HepG2 (cell line): ENCODE measurements around the gene OR5A2. TPM values are rescaled to one million over a fixed set of nuclear protein-coding genes. Genes with fewer than 3 reads are reported as not detected.

Experiments
- ATAC-seq: fragments of 200-7000 bp; cut with Tn5 transposase; 3 replicates; pipeline ENCODE4 v1.9.1; 2020; ENCODE audit warnings: mild to moderate bottlenecking, moderate library complexity
- BruUV-seq: library from RNA; stranded (reverse); fragments of 400-500 nt; replicated peaks from 2 replicates; lab custom pipeline; 2021; lab: Mats Ljungman, UMichigan
- CTCF ChIA-PET: fragments of 300-600 bp; formaldehyde crosslinking; extraction: SDS; loops from one replicate; lab custom pipeline; 2021; ENCODE audit warnings: low total read pairs, inconsistent platforms, low intra/inter-chr PET ratio; lab: Yijun Ruan, JAX
- POLR2A ChIA-PET: fragments of 350-600 bp; sonication (Branson Sonifier 250); formaldehyde crosslinking; loops from one replicate; lab custom pipeline; 2020; ENCODE audit warnings: antibody characterized with exemption, inconsistent platforms; lab: Yijun Ruan, JAX
- DNase-seq: peaks from one replicate; pipeline ENCODE4 v3.0.0-alpha.2; 2015; ENCODE audit warnings: low spot score
- FAIRE-seq: peaks from 3 replicates; lab custom pipeline; 2011; peaks lifted over from hg19 to GRCh38; lab: Jason Lieb, UNC
- H2AFZ ChIP-seq: one replicate; pipeline ENCODE4 v1.6.1; 2011; ENCODE audit warnings: low read length, inconsistent platforms
- H3K27ac ChIP-seq: fragments of 300-600 bp; 3 replicates; pipeline ENCODE4 v1.8.0; 2011; ENCODE audit warnings: mixed run types, mild to moderate bottlenecking, mixed read lengths, low read length, inconsistent platforms; ENCODE audit not compliant: insufficient read depth; ENCODE audit errors: extremely low read length
- H3K27me3 ChIP-seq, 2 experiments: fragments of 200-600 bp in 1 of 2; 2 replicates in 1 of 2; 3 replicates in 1 of 2; pipeline versions ENCODE4 v1.6.0 to v1.8.0; 2011; ENCODE audit warnings: low read length in 2 of 2, mild to moderate bottlenecking in 2 of 2, moderate library complexity in 2 of 2, inconsistent platforms in 1 of 2; ENCODE audit not compliant: insufficient read depth in 2 of 2, control insufficient read depth in 1 of 2
- H3K36me3 ChIP-seq, 2 experiments: fragments of 200-600 bp in 1 of 2; replicated peaks in 1 of 2; 2 replicates in 1 of 2; 3 replicates in 1 of 2; pipeline versions ENCODE4 v1.5.1 to v1.8.0; 2011; ENCODE audit warnings: low read length in 2 of 2, inconsistent platforms in 1 of 2; ENCODE audit not compliant: insufficient read depth in 2 of 2, control insufficient read depth in 1 of 2
- H3K4me1 ChIP-seq: 2 replicates; pipeline ENCODE4 v1.5.1; 2012; ENCODE audit warnings: low read length, inconsistent platforms; ENCODE audit not compliant: insufficient read depth
- H3K4me2 ChIP-seq: 2 replicates; pipeline ENCODE4 v1.6.0; 2011; ENCODE audit warnings: low read depth, low read length, inconsistent platforms
- H3K4me3 ChIP-seq, 3 experiments: fragments of 200-600 bp in 1 of 3; sonication (generic), shearing (Covaris generic) in 1 of 3; replicated peaks in 1 of 3; 2 replicates each; pipeline ENCODE4 v1.5.1; 2011 to 2016; ENCODE audit warnings: low read length in 3 of 3, inconsistent platforms in 2 of 3, low read depth in 2 of 3, mild to moderate bottlenecking in 2 of 3, control low read depth in 1 of 3, mixed read lengths in 1 of 3; ENCODE audit not compliant: insufficient read depth in 1 of 3
- H3K79me2 ChIP-seq: one replicate; pipeline ENCODE4 v1.6.1; 2011; ENCODE audit warnings: low read length, inconsistent platforms; ENCODE audit not compliant: insufficient read depth
- H3K9ac ChIP-seq: 2 replicates; pipeline ENCODE4 v1.6.0; 2011; ENCODE audit warnings: mild to moderate bottlenecking, low read depth, low read length, inconsistent platforms; ENCODE audit not compliant: insufficient read depth
- H3K9me3 ChIP-seq: 2 replicates; pipeline ENCODE4 v1.5.1; 2012; ENCODE audit warnings: mild to moderate bottlenecking, low read length
- H4K20me1 ChIP-seq: 2 replicates; pipeline ENCODE4 v1.6.0; 2011; ENCODE audit warnings: inconsistent platforms, mild to moderate bottlenecking, low read length, moderate library complexity; ENCODE audit not compliant: insufficient read depth
- ARNT ChIP-seq: fragments of 450-650 bp; IDR thresholded peaks from 2 replicates; pipeline ENCODE4 v1.6.1; 2017
- BRD4 ChIP-seq: sonication (generic); formaldehyde crosslinking; IDR thresholded peaks from 2 replicates; pipeline ENCODE4 v1.4.0; 2020; ENCODE audit warnings: missing genetic modification reagents
- IRF9 ChIP-seq: sonication (generic); formaldehyde crosslinking; IDR thresholded peaks from 2 replicates; pipeline ENCODE4 v1.8.0; 2022; ENCODE audit warnings: missing genetic modification reagents, mild to moderate bottlenecking, borderline replicate concordance
- MIER2 ChIP-seq: IDR thresholded peaks from 2 replicates; pipeline ENCODE4 v1.6.1; 2016; ENCODE audit warnings: missing biosample characterization, missing genetic modification reagents
- NFYC ChIP-seq: IDR thresholded peaks from 2 replicates; pipeline ENCODE4 v1.6.1; 2016; ENCODE audit warnings: missing genetic modification reagents, missing compliant biosample characterization
- PATZ1 ChIP-seq: sonication (generic); formaldehyde crosslinking; IDR thresholded peaks from 2 replicates; pipeline ENCODE4 v1.4.0; 2020; ENCODE audit warnings: missing genetic modification reagents
- SALL2 ChIP-seq: sonication (generic); formaldehyde crosslinking; IDR thresholded peaks from 2 replicates; pipeline ENCODE4 v1.8.1; 2023; ENCODE audit warnings: mild to moderate bottlenecking, missing genetic modification reagents, inconsistent platforms
- TEAD3 ChIP-seq: optimal IDR thresholded peaks from 2 replicates; pipeline ENCODE3; 2016; ENCODE audit warnings: borderline replicate concordance
- ZNF124 ChIP-seq: sonication (generic); formaldehyde crosslinking; IDR thresholded peaks from 2 replicates; pipeline ENCODE4 v1.4.0; 2020; ENCODE audit warnings: missing genetic modification reagents
- ZNF143 ChIP-seq: sonication (generic); formaldehyde crosslinking; IDR thresholded peaks from 2 replicates; pipeline ENCODE4 v1.4.0; 2020; ENCODE audit warnings: missing genetic modification reagents
- ZNF512B ChIP-seq: sonication (generic); formaldehyde crosslinking; IDR thresholded peaks from 2 replicates; pipeline ENCODE4 v1.5.1; 2020; ENCODE audit warnings: missing genetic modification reagents, mild to moderate bottlenecking, borderline replicate concordance
- ZNF720 ChIP-seq: sonication (generic); formaldehyde crosslinking; IDR thresholded peaks from 2 replicates; pipeline ENCODE4 v1.4.0; 2020; ENCODE audit warnings: missing genetic modification reagents
- ZNF891 ChIP-seq: sonication (generic); formaldehyde crosslinking; IDR thresholded peaks from 2 replicates; pipeline ENCODE4 v1.5.0; 2020; ENCODE audit warnings: mild to moderate bottlenecking, missing genetic modification reagents
- WGBS: methylation state at CpG from one replicate; pipeline ENCODE4 v1.1.6; 2017; ENCODE audit warnings: low lambda C conversion rate; 5-methylcytosine and 5-hydroxymethylcytosine counted together
- in situ Hi-C: cut with HindIII; loops from 2 replicates; pipeline ENCODE4 v1.10.0; 2017; ENCODE audit warnings: low pct_unique_long_range_greater_than_20kb; ENCODE audit not compliant: extremely low pct_ligation_motif_present
- intact Hi-C: fragments of 100-400 bp; cut with micrococcal nuclease; formaldehyde crosslinking; loops from one replicate; pipeline ENCODE4 v1.10.0; 2022; ENCODE audit not compliant: unreplicated experiment
- polyA plus RNA-seq, 8 experiments: library from polyadenylated mRNA; depleted of rRNA in 3 of 8; stranded (reverse) in 7 of 8; unstranded in 1 of 8; fragments of >200 nt; fragmentation: Illumina TruSeq in 4 of 8; extraction: Trizol in 4 of 8; gene quantifications; 2 replicates each; pipeline versions ENCODE4 v1.2.1 to v1.2.3, GENCODE V29; 2011 to 2016; ENCODE audit warnings: low read depth in 4 of 8, missing spikeins in 1 of 8, mixed read lengths in 1 of 8; ENCODE audit not compliant: insufficient read depth in 1 of 8
- total RNA-seq, 5 experiments: library from RNA; depleted of rRNA; stranded (reverse); fragments of >200 nt; fragmentation: Illumina TruSeq; extraction: Trizol; gene quantifications; 2 replicates each; pipeline ENCODE4 v1.2.3, GENCODE V29; 2016; ENCODE audit warnings: low read depth in 1 of 5

The OR5A2 gene
- total and polyA plus RNA-seq, 2 of the 13 experiments (the other 11 are each of a cell fraction or from before 2014, with no cell fraction given), result not detected

- Histone ChIP-seq H3K9ac (no peak overlapping the region), H3K4me2 (no peak overlapping the region), H3K27me3 (no peaks in the 10 kb centered on the region), H4K20me1 (no peaks in the 10 kb centered on the region), H2AFZ (no peak overlapping the region), H3K4me1 (no peaks in the 10 kb centered on the region), H3K79me2 (no peaks in the 10 kb centered on the region), H3K9me3 (no peaks in the 10 kb centered on the region), H3K27ac (no peak overlapping the region), H3K4me3 (no peak overlapping the region), H3K36me3 (no peaks in the 10 kb centered on the region)
- WGBS, result 36% methylated on average over 5 of the region's 5 CpGs
- intact Hi-C loops (no loop called here), in situ Hi-C loops (no loop called here)
- FAIRE-seq, result no peak
- CTCF ChIA-PET, result no interaction called here
- ATAC-seq, result no peak
- BruUV-seq, result no TSS peak
- no peak for DNase-seq
- POLR2A ChIA-PET, result no interaction called here
- TF ChIP-seq ZNF512B (CRISPR knock-in tag) (no peak), IRF9 (CRISPR knock-in tag) (no peak)
Observed at GRCh38 chr11:59417023-59417422, 9.2 kb downstream of the OR5A2 start.

GRCh38 chr11:59416613-59417012 is 9.6 kb downstream of the OR5A2 start:
- H3K36me3 ChIP-seq, result no peaks in the 10 kb centered on the region
- no peaks in the 10 kb centered on the region for H4K20me1 ChIP-seq
- no peaks in the 10 kb centered on the region for H3K79me2 ChIP-seq
- H3K9ac ChIP-seq, result no peak overlapping the region
- no TSS peak for BruUV-seq
- ChIA-PET POLR2A (no interaction called here), CTCF (no interaction called here)
- no peak overlapping the region for H3K27ac ChIP-seq
- no peak for FAIRE-seq
- no peak overlapping the region for H2AFZ ChIP-seq
- no peaks in the 10 kb centered on the region for H3K27me3 ChIP-seq
- no peak overlapping the region for H3K4me2 ChIP-seq
- H3K4me1 ChIP-seq, result no peaks in the 10 kb centered on the region
- in situ Hi-C loops (no loop called here), intact Hi-C loops (no loop called here)
- 61% methylated on average over 5 of the region's 5 CpGs for WGBS
- no peak for DNase-seq
- no peak for ATAC-seq
- TF ChIP-seq ZNF891 (CRISPR knock-in tag) (no peak), ARNT (no peak), ZNF143 (CRISPR knock-in tag) (no peak), PATZ1 (CRISPR knock-in tag) (no peak), ZNF720 (CRISPR knock-in tag) (no peak), SALL2 (no peak), ZNF124 (CRISPR knock-in tag) (no peak), BRD4 (CRISPR knock-in tag) (no peak), NFYC (CRISPR knock-in tag) (no peak), TEAD3 (CRISPR knock-in tag) (no peak), MIER2 (CRISPR knock-in tag) (no peak)
- no peak overlapping the region for H3K4me3 ChIP-seq
- no peaks in the 10 kb centered on the region for H3K9me3 ChIP-seq
